HCT116 (cell line): ENCODE results near the gene HPCAL1. TPM values are rescaled to one million over a fixed set of nuclear protein-coding genes. Genes with fewer than 3 reads are reported as not detected.

Experiments
- ATAC-seq: fragments of 200-7000 bp; cut with Tn5 transposase; 2 replicates; pipeline ENCODE4 v1.9.1; 2020; ENCODE audit warnings: mild to moderate bottlenecking, moderate library complexity
- BruUV-seq: library from RNA; stranded (reverse); fragments of 400-500 nt; replicated peaks from 2 replicates; lab custom pipeline; 2021; lab: Mats Ljungman, UMichigan
- CTCF ChIA-PET: fragments of 300-600 bp; sonication (Branson Sonifier 250); formaldehyde crosslinking; loops from one replicate; lab custom pipeline; 2021; ENCODE audit warnings: antibody characterized with exemption; lab: Charles Lee
- POLR2A ChIA-PET: fragments of 300-600, 350-600 bp; sonication (Branson Sonifier 250); formaldehyde crosslinking; loops from one replicate; lab custom pipeline; 2021; ENCODE audit warnings: antibody characterized with exemption; lab: Charles Lee
- RAD21 ChIA-PET, 2 experiments: fragments of 300-600 bp; sonication (Branson Sonifier 250); formaldehyde crosslinking; loops; one replicate each; lab custom pipeline; 2023; ENCODE audit warnings: low total read pairs in 2 of 2; ENCODE audit not compliant: uncharacterized antibody in 2 of 2, unreplicated experiment in 2 of 2, low non-redundant PET in 1 of 2; lab: Charles Lee
- DNase-seq: peaks from one replicate; pipeline ENCODE4 v3.0.0-alpha.2; 2010; ENCODE audit warnings: low read depth, low spot score
- H2AFZ ChIP-seq: fragments of 200-600 bp; shearing (Covaris generic), sonication (generic); 2 replicates; pipeline ENCODE4 v1.6.1; 2017; ENCODE audit warnings: low read depth, mixed run types, mixed read lengths, antibody characterized with exemption, low read length; ENCODE audit not compliant: poor library complexity, severe bottlenecking
- H3K27ac ChIP-seq: 2 replicates; pipeline ENCODE4 v1.5.1; 2012; ENCODE audit warnings: low read depth, low read length
- H3K27me3 ChIP-seq: fragments of 200-600 bp; sonication (generic); 2 replicates; pipeline ENCODE4 v1.6.1; 2016; ENCODE audit warnings: mixed run types, low read length, mixed read lengths; ENCODE audit not compliant: insufficient read depth
- H3K36me3 ChIP-seq, 2 experiments: fragments of 200-500 bp in 1 of 2; fragments of 200-600 bp in 1 of 2; sonication (Bioruptor generic) in 1 of 2; sonication (generic) in 1 of 2; 2 replicates each; pipeline versions ENCODE4 v1.5.1 to v1.6.1; 2014 to 2016; ENCODE audit warnings: low read length in 2 of 2, inconsistent platforms in 1 of 2, mixed read lengths in 1 of 2, mixed run types in 1 of 2; ENCODE audit not compliant: insufficient read depth in 2 of 2, control insufficient read depth in 1 of 2
- H3K4me1 ChIP-seq, 2 experiments: fragments of 200-600 bp in 1 of 2; sonication (generic) in 1 of 2; 2 replicates each; pipeline versions ENCODE4 v1.5.1 to v1.6.1; 2012 to 2017; ENCODE audit warnings: low read length in 2 of 2, inconsistent platforms in 1 of 2, mild to moderate bottlenecking in 1 of 2, mixed read lengths in 1 of 2, mixed run types in 1 of 2, moderate library complexity in 1 of 2; ENCODE audit not compliant: insufficient read depth in 2 of 2, control insufficient read depth in 1 of 2
- H3K4me2 ChIP-seq: fragments of 200-600 bp; sonication (generic); 2 replicates; pipeline ENCODE4 v1.6.1; 2017; ENCODE audit warnings: mixed run types, low read length, mixed read lengths
- H3K4me3 ChIP-seq, 2 experiments: fragments of 200-600 bp in 1 of 2; sonication (generic) in 1 of 2; replicated peaks in 1 of 2; 2 replicates each; pipeline ENCODE4 v1.5.1; 2011 to 2016; ENCODE audit warnings: low read length in 2 of 2, control low read depth in 1 of 2, low read depth in 1 of 2, mild to moderate bottlenecking in 1 of 2, mixed read lengths in 1 of 2, mixed run types in 1 of 2
- H3K79me2 ChIP-seq: fragments of 200-600 bp; sonication (generic); 2 replicates; pipeline ENCODE4 v1.6.1; 2017; ENCODE audit warnings: mild to moderate bottlenecking, mixed run types, low read length, moderate library complexity, mixed read lengths; ENCODE audit not compliant: insufficient read depth
- H3K9ac ChIP-seq: fragments of 200-600 bp; sonication (generic); 2 replicates; pipeline ENCODE4 v1.6.1; 2016; ENCODE audit warnings: low read length, mixed read lengths
- H3K9me2 ChIP-seq: fragments of 200-600 bp; sonication (generic), shearing (Covaris generic); 2 replicates; pipeline ENCODE4 v1.6.1; 2017; ENCODE audit warnings: mixed run types, mild to moderate bottlenecking, moderate library complexity; ENCODE audit not compliant: insufficient read depth
- H3K9me3 ChIP-seq, 2 experiments: fragments of 200-500 bp in 1 of 2; fragments of 200-600 bp in 1 of 2; sonication (Bioruptor generic) in 1 of 2; sonication (generic) in 1 of 2; 2 replicates each; pipeline ENCODE4 v1.6.1; 2014 to 2017; ENCODE audit warnings: low read length in 2 of 2, mixed read lengths in 2 of 2, inconsistent platforms in 1 of 2, low read depth in 1 of 2, mild to moderate bottlenecking in 1 of 2, mixed run types in 1 of 2, moderate library complexity in 1 of 2; ENCODE audit not compliant: control insufficient read depth in 1 of 2, insufficient read depth in 1 of 2
- H4K20me1 ChIP-seq: fragments of 200-600 bp; sonication (generic), shearing (Covaris generic); 2 replicates; pipeline ENCODE4 v1.6.1; 2017; ENCODE audit warnings: mixed run types, mild to moderate bottlenecking, moderate library complexity; ENCODE audit not compliant: insufficient read depth
- EGR1 ChIP-seq: IDR thresholded peaks from 2 replicates; pipeline ENCODE4 v1.6.1; 2012; ENCODE audit warnings: low read depth
- POLR2A ChIP-seq: IDR thresholded peaks from 2 replicates; pipeline ENCODE4 v1.7.0; 2011; ENCODE audit warnings: borderline replicate concordance; ENCODE audit not compliant: insufficient read depth, insufficient read length; ENCODE audit errors: extremely low read depth
- POLR2AphosphoS5 ChIP-seq: IDR thresholded peaks from 2 replicates; pipeline ENCODE4 v1.6.1; 2011; ENCODE audit warnings: mild to moderate bottlenecking, low read depth, low read length, moderate library complexity
- RAD21 ChIP-seq: IDR thresholded peaks from 2 replicates; pipeline ENCODE4 v1.6.1; 2012; ENCODE audit warnings: low read depth, mild to moderate bottlenecking
- SP1 ChIP-seq: IDR thresholded peaks from 2 replicates; pipeline ENCODE4 v1.6.1; 2012; ENCODE audit warnings: low read depth
- ZFX ChIP-seq: fragments of 450-650 bp; IDR thresholded peaks from 2 replicates; pipeline ENCODE4 v1.6.1; 2017
- intact Hi-C: fragments of 100-400 bp; cut with micrococcal nuclease; formaldehyde crosslinking; loops from 2 replicates; pipeline ENCODE4 v1.10.0; 2022
- total RNA-seq: library from RNA; stranded (reverse); gene quantifications from one replicate; pipeline ENCODE4 v1.2.1, GENCODE V29; 2021; ENCODE audit not compliant: unreplicated experiment
- TF ChIP-seq, protein P1 (sequence below): IDR thresholded peaks from 2 replicates; pipeline ENCODE4 v1.6.1; 2012
- TF ChIP-seq, protein P2 (sequence below), 3 experiments: fragments of 200-600 bp in 1 of 3; sonication (generic) in 1 of 3; IDR thresholded peaks in 2 of 3; conservative IDR thresholded peaks in 1 of 3; 2 replicates each; pipeline ENCODE4 v1.5.1; 2012 to 2017; ENCODE audit warnings: low read depth in 2 of 3, low read length in 2 of 3, antibody characterized with exemption in 1 of 3, borderline replicate concordance in 1 of 3, control low read depth in 1 of 3, mild to moderate bottlenecking in 1 of 3, mixed read lengths in 1 of 3, mixed run types in 1 of 3, moderate library complexity in 1 of 3; ENCODE audit not compliant: insufficient read depth in 1 of 3

Gene HPCAL1
- total RNA-seq, 1 experiment from 2014 or later, result 111 TPM

DNA sequence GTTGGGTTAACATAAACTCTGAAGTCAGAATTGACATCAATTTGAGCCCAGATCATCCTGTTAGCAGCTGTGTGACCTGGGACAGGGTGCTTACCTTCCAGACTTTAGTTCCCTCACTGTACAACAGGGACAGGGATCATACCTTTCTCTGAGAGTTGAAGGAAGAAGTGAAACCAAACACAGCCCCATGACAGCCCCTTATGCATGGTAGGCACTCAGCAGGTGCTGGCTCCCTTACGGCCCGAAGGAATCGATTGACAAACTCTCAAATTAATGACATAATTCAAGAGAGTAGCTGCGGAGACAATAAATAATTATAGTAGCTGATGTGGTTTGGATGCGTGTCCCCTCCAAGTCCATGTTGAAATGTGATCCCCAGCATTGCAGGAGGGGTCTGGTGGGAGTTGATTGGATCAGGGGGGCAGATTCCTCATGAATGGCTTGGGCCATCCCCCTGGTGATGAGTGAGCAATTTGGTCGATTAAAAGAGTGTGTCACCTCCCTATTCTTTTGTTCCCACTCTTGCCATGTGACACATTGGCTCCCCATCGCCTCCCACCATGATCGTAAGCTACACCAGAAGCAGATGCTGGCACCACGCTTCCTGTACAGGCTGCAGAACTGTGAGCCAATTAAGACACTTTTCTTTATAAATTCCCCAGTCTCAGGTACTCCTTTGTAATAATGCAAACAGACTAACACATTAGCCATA, 73.0 kb downstream of the HPCAL1 start:
- RAD21 ChIA-PET, result no interaction called here
- Histone ChIP-seq H3K9me2 (no peaks in the 10 kb centered on the region), H3K9ac (no peak overlapping the region), H3K27me3 (no peaks in the 10 kb centered on the region), H4K20me1 (no peaks in the 10 kb centered on the region), H2AFZ (no peak overlapping the region), H3K27ac (no peak overlapping the region), H3K36me3 (no peaks in the 10 kb centered on the region), H3K79me2 (peaks cover 73% of the 10 kb centered on the region)
- intact Hi-C loops, result no loop called here
- no peak for DNase-seq
- ATAC-seq, result no peak
- CTCF ChIA-PET, result no interaction called here
- TF ChIP-seq POLR2AphosphoS5 (no peak), ZFX (no peak), SP1 (no peak), EGR1 (no peak), RAD21 (no peak), POLR2A (no peak)
- TF ChIP-seq, protein P1, sequence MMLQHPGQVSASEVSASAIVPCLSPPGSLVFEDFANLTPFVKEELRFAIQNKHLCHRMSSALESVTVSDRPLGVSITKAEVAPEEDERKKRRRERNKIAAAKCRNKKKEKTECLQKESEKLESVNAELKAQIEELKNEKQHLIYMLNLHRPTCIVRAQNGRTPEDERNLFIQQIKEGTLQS, result no peak
- TF ChIP-seq, protein P2, sequence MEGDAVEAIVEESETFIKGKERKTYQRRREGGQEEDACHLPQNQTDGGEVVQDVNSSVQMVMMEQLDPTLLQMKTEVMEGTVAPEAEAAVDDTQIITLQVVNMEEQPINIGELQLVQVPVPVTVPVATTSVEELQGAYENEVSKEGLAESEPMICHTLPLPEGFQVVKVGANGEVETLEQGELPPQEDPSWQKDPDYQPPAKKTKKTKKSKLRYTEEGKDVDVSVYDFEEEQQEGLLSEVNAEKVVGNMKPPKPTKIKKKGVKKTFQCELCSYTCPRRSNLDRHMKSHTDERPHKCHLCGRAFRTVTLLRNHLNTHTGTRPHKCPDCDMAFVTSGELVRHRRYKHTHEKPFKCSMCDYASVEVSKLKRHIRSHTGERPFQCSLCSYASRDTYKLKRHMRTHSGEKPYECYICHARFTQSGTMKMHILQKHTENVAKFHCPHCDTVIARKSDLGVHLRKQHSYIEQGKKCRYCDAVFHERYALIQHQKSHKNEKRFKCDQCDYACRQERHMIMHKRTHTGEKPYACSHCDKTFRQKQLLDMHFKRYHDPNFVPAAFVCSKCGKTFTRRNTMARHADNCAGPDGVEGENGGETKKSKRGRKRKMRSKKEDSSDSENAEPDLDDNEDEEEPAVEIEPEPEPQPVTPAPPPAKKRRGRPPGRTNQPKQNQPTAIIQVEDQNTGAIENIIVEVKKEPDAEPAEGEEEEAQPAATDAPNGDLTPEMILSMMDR (IDR thresholded peaks at IDR 0.05 in 2 of 3, conservative IDR thresholded peaks at IDR 0.05 in 1 of 3; ENCODE audit: borderline replicate concordance in 1 of 3, insufficient read depth in 1 of 3, low read depth in 2 of 3, low read length in 2 of 3), result no peak
- TF ChIP-seq, all 23 proteins: peak for 0
- no TSS peak for BruUV-seq
- no peak overlapping the region for H3K4me3 ChIP-seq
- no peak overlapping the region for H3K4me2 ChIP-seq
- no peaks in the 10 kb centered on the region for H3K4me1 ChIP-seq
- H3K9me3 ChIP-seq, result no peaks in the 10 kb centered on the region
- POLR2A ChIA-PET, result no interaction called here
